GM12875 (cell line): Measurements from ENCODE around the gene AP2B1.

ENCODE experiments used
- H3K4me3 ChIP-seq: one replicate; pipeline ENCODE4 v1.5.1; 2011; ENCODE audit warnings: low read depth, low read length, control low read depth
- TF ChIP-seq, protein P1 (sequence below): IDR thresholded peaks from 2 replicates; pipeline ENCODE4 v1.5.1; 2011; ENCODE audit warnings: low read depth, mild to moderate bottlenecking, control low read depth, inconsistent platforms, low read length, moderate library complexity, borderline replicate concordance; ENCODE audit not compliant: insufficient read depth

Gene AP2B1

DNA sequence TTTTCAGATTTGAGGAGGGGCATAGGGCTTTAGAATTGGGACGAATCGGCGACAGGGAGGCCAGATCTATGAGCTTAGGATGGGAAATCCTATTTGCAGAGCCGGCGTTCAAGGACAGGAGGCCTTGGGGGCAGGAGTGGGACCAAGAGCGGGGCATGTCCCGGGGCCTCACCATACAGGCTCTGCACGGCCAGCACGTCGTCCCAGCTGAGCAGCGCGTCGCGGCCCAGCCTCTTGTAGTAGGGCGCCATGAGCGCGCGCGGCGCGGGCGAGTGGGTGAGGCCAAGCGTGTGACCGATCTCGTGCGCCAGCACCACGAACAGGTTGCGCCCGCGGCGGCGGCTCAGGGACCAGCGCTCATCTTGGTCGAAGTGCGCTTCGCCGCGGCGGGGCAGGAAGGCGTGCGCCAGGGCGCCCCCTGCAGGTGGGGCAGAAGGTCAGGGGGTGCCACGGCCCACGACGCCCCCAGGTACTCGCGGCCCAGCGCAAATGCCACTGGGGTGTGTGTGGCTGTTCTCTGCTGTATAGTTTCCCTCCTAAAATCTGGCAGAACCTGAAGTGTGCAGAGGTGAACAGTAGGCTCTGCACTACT, 182.9 kb downstream of the AP2B1 start:
- no peak overlapping the region for H3K4me3 ChIP-seq
- TF ChIP-seq, protein P1, sequence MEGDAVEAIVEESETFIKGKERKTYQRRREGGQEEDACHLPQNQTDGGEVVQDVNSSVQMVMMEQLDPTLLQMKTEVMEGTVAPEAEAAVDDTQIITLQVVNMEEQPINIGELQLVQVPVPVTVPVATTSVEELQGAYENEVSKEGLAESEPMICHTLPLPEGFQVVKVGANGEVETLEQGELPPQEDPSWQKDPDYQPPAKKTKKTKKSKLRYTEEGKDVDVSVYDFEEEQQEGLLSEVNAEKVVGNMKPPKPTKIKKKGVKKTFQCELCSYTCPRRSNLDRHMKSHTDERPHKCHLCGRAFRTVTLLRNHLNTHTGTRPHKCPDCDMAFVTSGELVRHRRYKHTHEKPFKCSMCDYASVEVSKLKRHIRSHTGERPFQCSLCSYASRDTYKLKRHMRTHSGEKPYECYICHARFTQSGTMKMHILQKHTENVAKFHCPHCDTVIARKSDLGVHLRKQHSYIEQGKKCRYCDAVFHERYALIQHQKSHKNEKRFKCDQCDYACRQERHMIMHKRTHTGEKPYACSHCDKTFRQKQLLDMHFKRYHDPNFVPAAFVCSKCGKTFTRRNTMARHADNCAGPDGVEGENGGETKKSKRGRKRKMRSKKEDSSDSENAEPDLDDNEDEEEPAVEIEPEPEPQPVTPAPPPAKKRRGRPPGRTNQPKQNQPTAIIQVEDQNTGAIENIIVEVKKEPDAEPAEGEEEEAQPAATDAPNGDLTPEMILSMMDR: peak; percentile 23; the same call in 1 of the 2 replicates

DNA sequence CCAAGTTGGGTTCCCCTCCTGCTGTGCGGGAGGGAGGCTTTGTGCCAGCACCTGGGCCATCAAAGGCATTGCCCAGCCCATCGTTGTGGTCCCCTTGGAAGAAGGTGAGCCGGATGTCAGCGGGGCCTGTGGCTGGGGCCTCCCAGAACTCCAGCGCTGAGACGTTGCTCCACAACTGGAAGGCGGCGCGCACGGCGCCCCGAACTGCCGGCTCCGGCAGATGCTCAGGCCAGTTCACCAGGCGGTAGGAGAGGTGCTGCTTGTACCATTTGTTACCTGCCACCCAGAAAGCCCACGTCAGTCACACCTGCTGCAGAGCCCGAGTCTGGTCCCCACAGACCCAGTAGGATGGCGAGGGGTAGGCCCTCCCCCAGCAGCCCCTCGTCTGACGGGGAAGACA, 186.0 kb downstream of the AP2B1 start:
- TF ChIP-seq, protein P1: no peak

DNA sequence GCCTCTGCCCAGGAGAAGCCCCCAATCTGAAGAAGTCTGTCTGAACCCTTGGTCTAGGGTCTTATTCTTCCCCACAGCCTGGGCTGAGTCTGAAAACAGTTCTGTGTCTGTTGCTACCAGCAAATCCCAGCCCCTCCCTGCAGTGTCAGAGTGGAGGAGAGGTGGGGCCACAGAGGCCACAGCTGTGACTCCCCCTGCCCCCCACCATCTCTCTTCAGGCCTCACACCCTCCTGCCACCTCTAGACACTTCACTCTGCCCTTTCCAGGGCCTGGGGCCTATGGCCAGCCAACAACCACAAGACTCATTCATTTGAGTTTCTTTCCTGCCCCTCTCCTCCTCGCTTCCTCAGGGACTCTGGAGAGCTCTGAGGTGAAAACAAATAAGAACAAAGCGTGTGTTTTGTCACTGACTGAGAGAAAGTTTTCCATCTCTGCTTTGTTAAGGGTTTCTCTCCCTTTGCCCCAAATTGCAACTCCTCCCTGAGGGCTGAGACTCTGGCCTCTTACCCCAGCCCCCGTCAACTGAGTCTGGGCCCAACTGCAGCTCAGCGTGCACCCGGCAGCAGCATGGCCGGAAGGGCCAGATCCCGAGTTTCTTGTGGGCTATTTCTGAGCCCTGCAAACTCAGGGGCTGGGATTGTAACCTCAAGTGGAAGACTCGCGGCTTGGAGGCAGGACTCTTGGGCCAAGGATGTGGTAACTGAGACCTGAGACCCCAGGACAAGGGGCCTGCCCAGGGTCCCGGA, 186.7 kb downstream of the AP2B1 start:
- no peak overlapping the region for H3K4me3 ChIP-seq
- TF ChIP-seq, protein P1: no peak

More for the DNA sequence above, 186.0 kb downstream of the AP2B1 start:
- H3K4me3 ChIP-seq: no peak overlapping the region

DNA sequence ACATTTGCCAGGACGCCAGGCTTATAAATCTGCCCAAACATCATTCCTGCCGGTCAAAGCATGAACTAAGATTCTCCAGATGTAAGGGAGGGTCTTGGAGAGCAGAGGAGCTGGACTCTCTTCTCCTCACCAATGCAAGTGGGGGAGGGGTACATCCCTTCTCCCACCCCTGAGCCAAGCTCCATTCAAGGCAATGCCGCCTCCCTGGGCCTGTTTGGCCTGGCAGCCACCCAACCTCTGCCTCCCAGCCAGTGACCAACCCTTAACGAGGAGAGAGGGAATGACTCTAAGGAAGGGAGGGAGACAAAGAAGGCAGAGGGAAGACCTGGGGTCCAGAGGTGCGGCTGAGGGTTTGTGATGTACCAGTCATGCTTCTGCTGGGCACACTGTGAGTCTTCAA, 187.4 kb downstream of the AP2B1 start:
- H3K4me3 ChIP-seq: no peak overlapping the region
- TF ChIP-seq, protein P1: no peak

DNA sequence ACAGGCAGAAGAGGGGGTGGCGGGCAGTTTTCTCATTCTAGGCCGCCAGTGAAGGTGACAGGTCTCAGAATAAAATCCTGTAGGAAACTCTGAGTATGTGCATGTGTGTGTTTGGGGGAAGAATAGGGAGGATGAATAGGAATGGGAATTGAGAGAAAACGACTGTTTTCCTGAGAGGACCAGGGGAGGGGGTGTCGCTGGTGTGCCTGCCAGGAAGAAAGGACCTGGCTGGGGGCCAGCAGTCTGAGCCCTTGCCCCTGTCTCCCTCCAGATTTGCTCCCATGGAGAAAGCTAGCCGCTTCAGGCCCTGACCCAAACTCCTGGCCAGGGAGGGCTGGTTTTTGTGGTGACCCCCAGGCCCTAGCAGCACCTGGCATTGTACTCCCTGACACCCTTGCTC, 187.9 kb downstream of the AP2B1 start:
- H3K4me3 ChIP-seq: no peak overlapping the region
- TF ChIP-seq, protein P1: no peak

DNA sequence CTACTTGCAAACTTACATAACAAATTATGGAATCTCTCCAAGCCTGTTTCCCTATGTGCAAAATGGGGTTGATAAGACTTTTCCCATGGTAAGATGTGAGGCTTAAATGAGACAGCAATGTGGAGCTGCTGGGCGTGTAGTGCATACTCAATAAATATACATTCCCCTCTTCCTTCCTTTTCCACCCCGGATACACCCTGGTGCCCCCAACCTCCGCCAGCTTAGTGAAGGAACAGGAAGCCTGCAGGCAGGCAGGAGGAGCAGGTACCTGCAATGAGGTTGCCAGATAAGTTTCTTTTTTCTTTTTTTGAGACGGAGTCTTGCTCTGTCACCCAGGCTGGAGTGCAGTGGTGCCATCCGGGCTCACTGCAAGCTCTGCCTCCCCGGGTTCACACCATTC, 188.5 kb downstream of the AP2B1 start:
- TF ChIP-seq, protein P1: no peak
- no peak overlapping the region for H3K4me3 ChIP-seq
